Activated B cell treated with CpG ODN at 0.5 μM for 24 hours (primary cell): ENCODE data around the gene RBKS. TPM values are rescaled to one million over a fixed set of nuclear protein-coding genes. Genes with fewer than 3 reads are reported as not detected.

ENCODE experiments used
- ATAC-seq: fragments of 200-7000 bp; cut with Tn5 transposase; one replicate; pipeline ENCODE4 v1.10.0; 2021; ENCODE audit warnings: low read depth, mild to moderate bottlenecking, moderate library complexity
- CTCF ChIA-PET: fragments of 350-600 bp; sonication (Branson Sonifier 250); formaldehyde crosslinking; loops from one replicate; lab custom pipeline; 2021; ENCODE audit warnings: antibody characterized with exemption; lab: Charles Lee
- POLR2A ChIA-PET: fragments of 350-600 bp; sonication (Branson Sonifier 250); formaldehyde crosslinking; loops from one replicate; lab custom pipeline; 2021; ENCODE audit warnings: antibody characterized with exemption; lab: Charles Lee
- DNase-seq: peaks from one replicate; pipeline ENCODE4 v3.0.0; 2022
- H3K27ac Mint-ChIP-seq: one replicate; pipeline ENCODE4 v1.8.0; 2020; ENCODE audit warnings: mixed read lengths
- H3K27me3 Mint-ChIP-seq: one replicate; pipeline ENCODE4 v1.8.0; 2021; ENCODE audit warnings: mixed read lengths
- H3K36me3 Mint-ChIP-seq: one replicate; pipeline ENCODE4 v1.8.0; 2021; ENCODE audit warnings: low read depth, mixed read lengths
- H3K4me1 Mint-ChIP-seq: one replicate; pipeline ENCODE4 v1.8.0; 2021; ENCODE audit warnings: mixed read lengths
- H3K4me3 Mint-ChIP-seq: one replicate; pipeline ENCODE4 v1.8.0; 2020; ENCODE audit warnings: mild to moderate bottlenecking, mixed read lengths
- H3K9me3 Mint-ChIP-seq: one replicate; pipeline ENCODE4 v1.8.0; 2020; ENCODE audit warnings: mixed read lengths
- CTCF ChIP-seq: fragments of 200-600 bp; IDR thresholded peaks from one replicate; pipeline ENCODE4 v1.8.0; 2022; ENCODE audit warnings: antibody characterized with exemption, mild to moderate bottlenecking
- intact Hi-C: fragments of 100-400 bp; cut with micrococcal nuclease; formaldehyde crosslinking; loops from one replicate; pipeline ENCODE4 v1.15.1; 2024
- total RNA-seq: library from RNA; stranded (reverse); gene quantifications from 2 replicates; pipeline ENCODE4 v1.2.3, GENCODE V29; 2022

RBKS gene
- total RNA-seq, 1 donor from 2014 or later = 3.1 TPM

GRCh38 chr2:27808984-27809383 is 81.2 kb downstream of the RBKS start:
- CTCF ChIA-PET = no interaction called here

GRCh38 chr2:27808418-27808817 is 81.8 kb downstream of the RBKS start:
- no peak for DNase-seq
- ChIA-PET POLR2A (no interaction called here), CTCF (no interaction called here)
- no peaks in the 10 kb centered on the region for H3K27me3 Mint-ChIP-seq
- H3K36me3 Mint-ChIP-seq = no peaks in the 10 kb centered on the region
- H3K9me3 Mint-ChIP-seq = no peaks in the 10 kb centered on the region
- no peak overlapping the region for H3K4me3 Mint-ChIP-seq
- ATAC-seq = no peak
- no peaks in the 10 kb centered on the region for H3K4me1 Mint-ChIP-seq
- no peak overlapping the region for H3K27ac Mint-ChIP-seq
- intact Hi-C loops = loop anchor here (2.0 kb wide), 1 partner anchor 588 kb away; no protein-coding TSS in a partner anchor
- no peak for TF ChIP-seq CTCF

More at GRCh38 chr2:27808984-27809383, 81.2 kb downstream of the RBKS start:
- DNase-seq (no peak), ATAC-seq (no peak)
- no peaks in the 10 kb centered on the region for H3K9me3 Mint-ChIP-seq
- H3K27ac Mint-ChIP-seq = no peak overlapping the region
- POLR2A ChIA-PET = interaction anchor here (0.7 kb wide), 1 partner anchor 571 kb away, joined by 4 read pairs; no protein-coding TSS in a partner anchor
- no peak overlapping the region for H3K4me3 Mint-ChIP-seq
- no peaks in the 10 kb centered on the region for H3K36me3 Mint-ChIP-seq
- no peak for TF ChIP-seq CTCF
- intact Hi-C loops = loop anchor here (2.0 kb wide), 1 partner anchor 588 kb away; no protein-coding TSS in a partner anchor
- H3K4me1 Mint-ChIP-seq = no peaks in the 10 kb centered on the region
- no peaks in the 10 kb centered on the region for H3K27me3 Mint-ChIP-seq

GRCh38 chr2:27807476-27807875 is 82.7 kb downstream of the RBKS start:
- DNase-seq = no peak

GRCh38 chr2:27806311-27807059 is 83.7 kb downstream of the RBKS start:
- no peaks in the 10 kb centered on the region for H3K9me3 Mint-ChIP-seq
- intact Hi-C loops = no loop called here
- POLR2A ChIA-PET = no interaction called here
- no peak for ATAC-seq
- no peaks in the 10 kb centered on the region for H3K36me3 Mint-ChIP-seq
- no peak overlapping the region for H3K27ac Mint-ChIP-seq
- no peak for DNase-seq
- no peaks in the 10 kb centered on the region for H3K4me1 Mint-ChIP-seq
- H3K4me3 Mint-ChIP-seq = no peak overlapping the region
- TF ChIP-seq CTCF = no peak
- H3K27me3 Mint-ChIP-seq = no peaks in the 10 kb centered on the region
- CTCF ChIA-PET = interaction anchor here (1.0 kb wide), 1 partner anchor 590 kb away, joined by 3 read pairs; no protein-coding TSS in a partner anchor

More at GRCh38 chr2:27807476-27807875, 82.7 kb downstream of the RBKS start:
- POLR2A ChIA-PET = no interaction called here
- H3K27me3 Mint-ChIP-seq = no peaks in the 10 kb centered on the region
- ATAC-seq = no peak
- H3K4me3 Mint-ChIP-seq = no peak overlapping the region
- intact Hi-C loops = no loop called here
- no peaks in the 10 kb centered on the region for H3K4me1 Mint-ChIP-seq
- no peaks in the 10 kb centered on the region for H3K9me3 Mint-ChIP-seq
- no peaks in the 10 kb centered on the region for H3K36me3 Mint-ChIP-seq
- no peak for TF ChIP-seq CTCF
- CTCF ChIA-PET = interaction anchor here (1.0 kb wide), 1 partner anchor 589 kb away, joined by 3 read pairs; no protein-coding TSS in a partner anchor
- H3K27ac Mint-ChIP-seq = no peak overlapping the region

GRCh38 chr2:27805180-27805579 is 85.0 kb downstream of the RBKS start:
- no peak overlapping the region for H3K4me3 Mint-ChIP-seq
- H3K27me3 Mint-ChIP-seq = no peaks in the 10 kb centered on the region
- POLR2A ChIA-PET = no interaction called here
- intact Hi-C loops = no loop called here
- TF ChIP-seq CTCF = no peak
- ATAC-seq (no peak), DNase-seq (no peak)
- CTCF ChIA-PET = no interaction called here
- no peak overlapping the region for H3K27ac Mint-ChIP-seq
- H3K4me1 Mint-ChIP-seq = no peaks in the 10 kb centered on the region
- H3K36me3 Mint-ChIP-seq = no peaks in the 10 kb centered on the region
- no peaks in the 10 kb centered on the region for H3K9me3 Mint-ChIP-seq
